ENCODE results near the gene MLX.

GRCh38 chr17:42536048-42536371 lies 30.9 kb upstream of the MLX start, which contains the start of gene NAGLU:
- TF ChIP-seq CTCF (conservative IDR thresholded peaks at IDR 0.05; ENCODE audit: low read length), result no peak
- TF ChIP-seq EZH2phosphoT487 (IDR thresholded peaks at IDR 0.05; ENCODE audit: borderline replicate concordance), result no peak
